Muscle layer of duodenum (tissue), 2 donors: Measurements from ENCODE around the gene GPATCH2.

Source experiments
- H3K27ac ChIP-seq: one replicate; pipeline ENCODE4 v1.7.0; 2013; ENCODE audit warnings: mild to moderate bottlenecking, low read length
- H3K27me3 ChIP-seq: one replicate; pipeline ENCODE4 v1.7.0; 2013; ENCODE audit warnings: low read depth, mild to moderate bottlenecking, control low read depth, low read length
- H3K36me3 ChIP-seq, 2 donors: one replicate each; pipeline ENCODE4 v1.7.0; 2013; ENCODE audit warnings: low read length in 2 of 2, control low read depth in 1 of 2, mild to moderate bottlenecking in 1 of 2; ENCODE audit not compliant: insufficient read depth in 2 of 2, control insufficient read depth in 1 of 2
- H3K4me1 ChIP-seq, 2 donors: one replicate each; pipeline ENCODE4 v1.7.0; 2013; ENCODE audit warnings: low read length in 2 of 2, mild to moderate bottlenecking in 2 of 2, control low read depth in 1 of 2, moderate library complexity in 1 of 2; ENCODE audit not compliant: insufficient read depth in 2 of 2, control insufficient read depth in 1 of 2
- H3K4me3 ChIP-seq, 2 donors: one replicate each; pipeline ENCODE4 v1.7.0; 2013; ENCODE audit warnings: low read length in 2 of 2, low read depth in 1 of 2, mild to moderate bottlenecking in 1 of 2
- H3K9me3 ChIP-seq, 2 donors: one replicate each; pipeline ENCODE4 v1.7.0; 2013; ENCODE audit warnings: low read length in 2 of 2, control low read depth in 1 of 2, mild to moderate bottlenecking in 1 of 2; ENCODE audit not compliant: control insufficient read depth in 1 of 2
- donor health status: healthy.

GPATCH2 gene

DNA sequence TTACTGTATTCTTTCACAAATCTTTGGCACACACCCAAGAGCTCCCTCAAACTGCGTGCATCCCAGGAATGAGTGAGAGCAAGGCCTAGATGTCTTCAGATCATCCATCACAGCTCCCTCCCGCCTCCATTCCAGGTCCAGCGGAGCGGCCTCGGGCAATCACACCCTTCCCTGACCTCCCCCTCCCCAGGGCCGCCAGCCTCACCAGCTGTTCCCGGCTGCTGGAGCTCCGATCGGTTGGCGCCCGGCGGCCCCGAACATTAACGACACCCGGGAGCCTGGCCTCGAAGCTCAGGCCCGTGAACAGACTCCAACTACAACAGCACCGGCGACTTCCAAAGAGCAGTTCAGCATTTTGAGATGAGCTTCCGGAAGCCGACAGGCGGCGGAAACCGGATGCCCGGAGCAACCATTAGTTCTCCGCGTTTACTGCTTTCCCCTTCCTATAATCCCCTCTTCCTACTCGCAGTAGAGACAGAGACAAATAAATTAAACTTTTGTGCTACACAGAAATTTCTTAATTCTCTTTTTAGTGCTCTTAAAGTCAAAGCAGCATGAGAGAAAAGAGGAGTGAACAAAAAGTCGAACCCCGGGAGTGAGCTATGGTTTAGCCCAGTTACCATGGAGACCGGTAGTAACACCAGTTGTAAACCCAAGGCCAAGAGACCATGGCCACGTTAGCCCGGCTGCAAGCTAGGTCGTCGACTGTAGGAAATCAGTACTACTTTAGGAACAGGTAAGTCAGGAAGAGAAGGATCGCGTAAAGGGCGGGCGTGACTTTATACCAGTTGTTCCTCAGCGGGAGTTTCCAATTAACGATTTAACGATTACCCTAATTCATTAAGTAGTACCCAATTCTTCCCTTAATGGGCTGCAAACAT is at the start of gene GPATCH2, which contains the start of gene SPATA17:
TSS of gene GPATCH2 (minus strand) at position 380 of the 881 bp plus-strand sequence. CDS start at position 261, 119 bp downstream.
TSS of gene SPATA17 (plus strand) at position 634 of the 881 bp plus-strand sequence. CDS start at position 669, 35 bp downstream.
- Histone ChIP-seq H3K27ac (peak within 1 kb of the TSS; percentile 97), H3K9me3 (no peaks in the 10 kb centered on the region), H3K27me3 (no peaks in the 10 kb centered on the region), H3K4me1 (peaks cover 0 to 30% of the 10 kb centered on the region in 2 donors), H3K4me3 (peak within 1 kb of the TSS; percentile 72 to 75), H3K36me3 (no peaks in the 10 kb centered on the region)

DNA sequence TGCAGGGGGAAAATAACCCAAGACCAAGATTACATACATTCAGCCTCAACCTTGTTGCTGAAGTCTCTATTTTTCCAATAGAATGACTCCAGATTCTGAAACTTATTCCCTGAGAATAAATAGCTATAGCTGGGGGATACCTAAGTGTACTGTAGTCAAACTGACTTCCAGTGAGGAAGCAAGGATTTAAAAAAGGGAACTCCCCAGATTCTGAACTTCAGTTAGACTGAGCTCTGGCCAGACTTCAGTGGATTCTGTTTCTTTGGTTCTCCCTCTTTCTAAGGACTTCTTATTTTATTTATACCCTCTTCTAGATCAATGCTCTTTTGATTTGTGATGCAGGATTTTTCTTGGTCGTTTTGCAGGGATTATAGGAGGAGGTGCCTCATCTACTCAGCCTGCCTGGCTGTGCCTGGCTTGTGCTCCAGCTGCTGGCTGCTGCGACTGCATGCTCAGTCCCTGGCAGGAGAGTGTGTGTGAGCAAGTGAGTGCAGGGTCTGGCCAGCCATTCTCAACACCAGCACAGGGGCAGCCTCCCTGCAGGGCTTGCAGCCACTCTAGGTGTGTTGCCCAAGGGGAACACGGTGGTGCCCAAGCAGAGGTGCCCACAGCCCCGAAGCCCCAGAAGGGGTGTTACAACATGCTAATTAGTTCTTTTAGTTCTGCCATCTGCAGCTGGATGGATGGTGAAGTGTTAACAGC is 43.3 kb upstream of the GPATCH2 start:
- no peaks in the 10 kb centered on the region for H3K4me1 ChIP-seq
- no peaks in the 10 kb centered on the region for H3K36me3 ChIP-seq
- H3K27ac ChIP-seq, result no peak overlapping the region
- no peaks in the 10 kb centered on the region for H3K27me3 ChIP-seq
- H3K4me3 ChIP-seq, result no peak overlapping the region
- H3K9me3 ChIP-seq, result no peaks in the 10 kb centered on the region

DNA sequence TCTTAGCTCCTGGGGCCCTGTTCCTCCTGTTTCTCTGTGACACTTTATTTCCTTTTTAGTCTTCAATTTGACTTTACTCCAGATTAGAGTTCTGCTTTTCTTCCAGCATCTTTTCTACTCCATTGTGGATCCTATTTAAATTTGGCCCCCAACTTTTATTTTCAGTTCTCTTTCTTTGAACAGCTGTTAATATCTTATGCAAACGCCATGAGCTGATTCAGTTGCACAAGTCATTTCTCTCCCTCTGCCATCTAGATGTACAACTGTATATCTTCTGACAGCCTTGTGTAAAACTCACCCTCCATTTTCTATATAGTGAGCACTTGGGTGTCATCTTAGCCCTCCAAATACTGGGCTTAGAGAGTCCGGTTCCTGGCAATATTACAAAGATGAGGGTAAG is 42.5 kb upstream of the GPATCH2 start:
- H3K9me3 ChIP-seq, result no peaks in the 10 kb centered on the region
- no peaks in the 10 kb centered on the region for H3K36me3 ChIP-seq
- H3K4me3 ChIP-seq, result no peak overlapping the region
- H3K27ac ChIP-seq, result no peak overlapping the region
- H3K27me3 ChIP-seq, result no peaks in the 10 kb centered on the region
- no peaks in the 10 kb centered on the region for H3K4me1 ChIP-seq

DNA sequence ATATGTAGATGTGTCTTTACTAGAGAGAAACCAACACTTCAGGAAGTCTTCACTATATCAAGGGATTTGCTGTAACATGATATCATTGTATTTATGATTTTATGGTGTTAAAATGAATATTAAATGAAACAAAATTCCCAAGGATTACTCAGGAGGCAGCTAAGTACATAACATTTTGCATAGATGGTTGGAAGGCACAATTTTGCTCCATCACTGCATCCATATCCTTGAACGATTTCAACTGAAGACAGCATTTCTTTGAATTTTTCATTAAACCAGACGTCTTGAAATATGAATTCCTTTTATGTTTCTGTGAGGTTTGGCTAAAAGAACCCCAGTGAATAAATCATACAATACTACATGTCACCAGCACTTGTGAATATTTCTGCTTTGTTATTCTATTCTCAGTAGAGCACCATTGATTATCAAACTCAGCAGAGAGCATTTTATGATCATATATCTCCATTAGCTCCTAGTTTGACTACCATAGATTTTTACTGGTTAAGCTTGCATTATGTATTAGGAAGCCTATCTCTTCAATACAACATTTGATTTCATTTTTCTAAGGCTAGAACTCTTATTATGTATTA is 37.6 kb upstream of the GPATCH2 start:
- Histone ChIP-seq H3K36me3 (no peaks in the 10 kb centered on the region), H3K27ac (no peak overlapping the region), H3K27me3 (no peaks in the 10 kb centered on the region), H3K4me1 (no peaks in the 10 kb centered on the region), H3K9me3 (no peaks in the 10 kb centered on the region), H3K4me3 (no peak overlapping the region)

DNA sequence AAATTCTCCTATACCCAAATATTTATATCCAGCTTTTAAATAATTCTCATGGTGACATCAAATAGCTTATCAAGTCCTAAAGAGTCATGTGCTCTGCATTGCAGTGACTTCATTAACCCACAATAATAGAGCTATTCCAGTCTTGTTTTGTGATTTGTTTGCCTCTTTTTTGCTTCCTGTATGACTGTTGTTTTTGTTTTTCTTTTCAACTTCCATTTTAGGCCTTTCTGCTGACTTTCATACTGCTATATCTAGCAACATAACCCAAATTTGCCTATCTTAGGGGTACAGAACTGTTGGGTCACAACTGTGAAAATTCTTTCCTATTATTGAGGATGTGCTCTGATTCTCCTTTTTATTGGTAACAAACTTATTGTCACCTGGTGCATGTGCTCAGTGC is 30.5 kb upstream of the GPATCH2 start:
- Histone ChIP-seq H3K27me3 (no peaks in the 10 kb centered on the region), H3K36me3 (no peaks in the 10 kb centered on the region), H3K4me1 (no peaks in the 10 kb centered on the region), H3K9me3 (no peaks in the 10 kb centered on the region), H3K27ac (no peak overlapping the region), H3K4me3 (no peak overlapping the region)

DNA sequence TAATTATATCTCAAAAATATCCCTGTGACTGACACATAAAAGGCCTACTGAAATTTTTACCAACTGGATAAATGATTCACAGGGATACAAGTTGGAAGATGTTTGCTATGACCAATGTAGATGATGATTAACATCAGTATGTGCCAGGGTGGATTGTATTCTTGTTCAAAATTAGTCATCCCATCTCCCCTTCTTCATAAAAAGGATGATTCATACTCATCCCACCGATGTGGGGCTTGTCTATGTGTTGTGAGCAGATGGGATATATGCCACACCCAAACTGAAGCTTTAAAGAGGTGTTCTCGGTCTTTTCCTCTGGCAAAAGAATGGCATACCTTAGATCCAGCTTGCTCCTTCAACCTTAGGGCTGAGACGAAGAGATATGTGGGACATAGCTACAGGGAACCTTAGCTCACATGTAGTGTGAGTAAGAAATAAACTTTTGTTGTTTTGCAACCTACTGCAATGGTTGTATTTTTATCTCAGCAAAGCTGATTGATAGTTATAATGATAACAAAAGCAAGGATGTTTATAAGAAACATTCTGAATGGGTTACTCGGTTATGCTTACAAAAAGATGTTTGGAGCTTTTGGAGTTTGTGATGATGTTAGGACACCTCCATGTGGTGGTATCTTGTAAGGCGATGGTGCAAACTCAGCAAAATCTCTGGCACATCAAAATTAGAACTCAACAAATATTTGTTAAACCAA is 29.6 kb upstream of the GPATCH2 start:
- H3K27me3 ChIP-seq, result no peaks in the 10 kb centered on the region
- H3K9me3 ChIP-seq, result no peaks in the 10 kb centered on the region
- no peak overlapping the region for H3K4me3 ChIP-seq

DNA sequence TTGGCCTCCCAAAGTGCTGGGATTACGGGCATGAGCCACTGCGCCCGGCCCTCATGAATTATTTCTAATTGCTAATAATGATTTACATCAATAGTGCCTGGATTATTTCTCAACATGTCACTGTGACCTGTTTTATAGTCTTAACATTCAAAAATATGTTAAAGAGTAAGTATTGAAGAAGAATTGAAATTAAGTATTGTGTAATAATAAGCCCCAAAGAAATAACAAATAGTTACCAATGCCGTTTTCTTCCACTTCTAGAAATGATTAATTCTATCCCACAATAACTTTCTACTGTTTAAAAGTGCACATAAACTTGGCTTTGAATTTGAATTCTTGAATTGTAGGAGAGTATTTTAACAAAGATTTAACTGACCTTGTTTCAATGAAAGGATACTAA is 19.8 kb upstream of the GPATCH2 start:
- Histone ChIP-seq H3K4me3 (no peak overlapping the region), H3K36me3 (no peaks in the 10 kb centered on the region), H3K27ac (no peak overlapping the region), H3K27me3 (no peaks in the 10 kb centered on the region), H3K4me1 (no peaks in the 10 kb centered on the region), H3K9me3 (no peaks in the 10 kb centered on the region)

More for the DNA sequence above, 29.6 kb upstream of the GPATCH2 start:
- Histone ChIP-seq H3K4me1 (no peaks in the 10 kb centered on the region), H3K27ac (no peak overlapping the region), H3K36me3 (no peaks in the 10 kb centered on the region)

DNA sequence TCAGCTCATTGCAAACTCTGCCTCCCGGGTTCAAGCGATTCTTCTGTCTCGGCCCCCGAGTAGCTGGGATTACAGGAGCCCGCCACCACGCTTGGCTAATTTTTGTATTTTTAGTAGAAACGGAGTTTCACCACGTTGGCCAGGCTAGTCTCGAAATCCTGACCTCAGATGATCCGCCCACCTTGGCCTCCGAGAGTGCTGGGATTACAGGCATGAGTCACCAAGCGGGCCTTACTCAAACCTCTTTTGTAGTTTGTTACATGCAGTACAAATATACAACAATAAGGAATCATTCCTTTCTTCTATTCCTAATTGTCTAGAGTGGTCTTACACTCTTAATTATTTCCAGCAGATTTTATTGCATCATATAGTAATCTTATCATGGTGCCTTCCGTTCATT is 16.9 kb upstream of the GPATCH2 start:
- H3K27ac ChIP-seq, result no peak overlapping the region
- no peaks in the 10 kb centered on the region for H3K4me1 ChIP-seq
- no peaks in the 10 kb centered on the region for H3K36me3 ChIP-seq
- no peak overlapping the region for H3K4me3 ChIP-seq
- no peaks in the 10 kb centered on the region for H3K27me3 ChIP-seq
- no peaks in the 10 kb centered on the region for H3K9me3 ChIP-seq

DNA sequence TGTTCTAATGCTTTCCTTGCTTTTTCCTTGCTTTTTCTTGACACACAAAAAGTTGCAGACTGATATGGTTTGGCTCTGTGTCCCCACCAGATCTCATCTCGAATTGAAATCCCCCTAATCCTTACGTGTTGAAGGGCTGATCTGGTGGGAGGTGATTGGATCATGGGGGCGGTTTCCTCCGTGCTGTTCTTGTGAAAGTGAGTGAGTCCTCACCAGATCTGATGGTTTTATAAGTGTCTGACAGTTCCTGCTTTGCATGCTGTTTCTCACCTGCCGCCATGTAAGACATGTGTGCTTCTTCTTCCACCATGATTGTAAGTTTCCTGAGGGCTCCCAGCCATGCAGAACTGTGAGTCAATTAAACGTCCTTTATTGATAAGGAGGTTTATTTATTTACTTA is 11.6 kb upstream of the GPATCH2 start:
- Histone ChIP-seq H3K27ac (no peak overlapping the region), H3K36me3 (no peaks in the 10 kb centered on the region), H3K27me3 (no peaks in the 10 kb centered on the region), H3K4me3 (no peak overlapping the region), H3K9me3 (no peaks in the 10 kb centered on the region), H3K4me1 (no peaks in the 10 kb centered on the region)

DNA sequence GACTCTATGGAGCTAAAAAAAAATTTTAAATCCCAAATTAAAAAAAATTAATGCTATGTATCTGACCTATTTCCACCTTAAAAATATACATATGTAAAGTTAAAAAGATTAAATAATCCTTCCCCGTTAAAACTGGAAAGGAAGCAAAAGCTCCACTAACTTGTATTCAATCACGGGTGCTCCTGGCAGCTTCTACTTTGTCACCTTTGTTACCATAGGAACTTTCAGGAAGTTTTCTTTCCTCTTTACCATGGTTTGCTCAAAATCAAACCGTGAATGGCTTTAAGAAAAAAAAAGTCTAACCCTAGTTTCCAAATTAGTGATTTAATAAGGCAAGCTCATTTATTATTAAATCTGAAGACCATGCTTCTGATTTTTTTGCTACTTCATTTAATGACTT is 3.5 kb downstream of the GPATCH2 start:
- Histone ChIP-seq H3K36me3 (no peaks in the 10 kb centered on the region), H3K9me3 (no peaks in the 10 kb centered on the region), H3K27me3 (no peaks in the 10 kb centered on the region), H3K4me1 (peaks cover 0 to 30% of the 10 kb centered on the region in 2 donors), H3K27ac (no peak overlapping the region), H3K4me3 (no peak overlapping the region)

DNA sequence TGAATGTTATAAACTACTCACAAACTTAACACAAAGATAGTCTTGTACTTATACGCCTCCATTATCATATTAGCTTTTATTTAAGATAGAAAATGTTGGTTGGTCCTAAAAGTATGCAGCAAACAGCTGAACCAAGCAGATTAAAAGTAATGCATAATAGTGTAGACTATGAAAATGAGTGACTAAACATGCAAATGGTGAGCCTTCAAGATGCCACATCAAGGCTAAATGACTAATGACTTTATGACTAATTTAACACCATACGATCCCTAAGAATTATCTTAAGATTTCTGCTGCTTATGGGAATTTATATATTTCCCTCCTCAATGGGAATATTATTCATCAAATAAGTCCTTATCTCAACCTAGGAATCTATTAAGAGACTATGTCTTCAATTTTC is 4.6 kb downstream of the GPATCH2 start:
- H3K27me3 ChIP-seq, result no peaks in the 10 kb centered on the region
- no peak overlapping the region for H3K27ac ChIP-seq
- H3K4me3 ChIP-seq, result no peak overlapping the region
- H3K9me3 ChIP-seq, result no peaks in the 10 kb centered on the region
- peaks cover 0 to 25% of the 10 kb centered on the region in 2 donors for H3K4me1 ChIP-seq
- H3K36me3 ChIP-seq, result no peaks in the 10 kb centered on the region
